Renal cortical epithelial cell (primary cell): ENCODE data around the gene NPIPA5. TPM values are rescaled to one million over a fixed set of nuclear protein-coding genes. Genes with fewer than 3 reads are reported as not detected.
"Not testable (repeated sequence)": the region's sequence is repeated elsewhere in the genome, so short reads cannot be mapped to it uniquely, and the experiment has no call there.

ENCODE experiments used
- DNase-seq: peaks from one replicate; pipeline ENCODE4 v3.0.0-alpha.2; 2011; ENCODE audit warnings: low read depth
- total RNA-seq: library from RNA; depleted of rRNA; stranded (reverse); fragments of >200 nt; gene quantifications from 2 replicates; pipeline ENCODE4 v1.2.3, GENCODE V29; 2014

Gene NPIPA5
- total RNA-seq, 1 donor from 2014 or later, result 2.8 TPM

- not testable (repeated sequence) for DNase-seq
These were observed 14.9 kb upstream of the NPIPA5 start for GRCh38 chr16:15393025-15393424.

DNA sequence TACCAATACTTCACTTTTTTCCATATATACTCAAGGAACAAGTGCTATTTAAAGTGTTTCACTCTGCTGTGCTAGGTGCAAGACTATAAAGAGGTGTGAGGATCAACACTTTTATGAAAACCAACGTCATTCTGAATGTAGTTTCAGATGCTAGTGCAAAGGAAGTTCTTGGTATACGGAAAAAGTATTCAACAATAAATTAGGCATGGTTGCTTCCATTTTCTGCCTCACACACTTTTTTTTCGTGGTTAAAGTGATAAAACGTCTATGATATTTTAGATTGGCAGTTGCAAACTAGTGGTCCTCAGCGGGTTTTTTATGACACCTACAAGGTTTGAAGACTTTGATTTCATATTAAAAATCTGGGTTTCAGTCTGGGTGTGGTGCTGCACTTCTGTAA lies 11.8 kb upstream of the NPIPA5 start:
- DNase-seq, result not testable (repeated sequence)

GRCh38 chr16:15388060-15388459 lies 10.0 kb upstream of the NPIPA5 start:
- not testable (repeated sequence) for DNase-seq

DNA sequence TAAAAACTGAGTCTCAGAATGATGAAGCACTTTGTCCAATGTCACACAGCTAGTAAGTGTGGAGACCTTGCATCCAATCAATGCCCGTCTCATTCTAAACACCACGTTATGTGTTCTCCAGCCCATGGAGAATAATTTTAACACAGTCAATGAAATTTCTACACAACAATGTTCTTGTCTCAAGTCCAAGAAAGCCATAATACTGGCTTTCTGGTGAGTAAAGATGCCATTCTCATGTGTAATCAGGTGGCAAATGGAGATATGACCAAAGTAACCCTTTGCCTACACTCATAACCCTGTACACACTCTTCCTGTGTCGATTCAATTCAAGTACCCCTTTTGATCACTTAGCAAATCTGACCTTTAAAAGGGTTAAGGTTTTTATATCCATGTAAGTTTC lies 4.7 kb upstream of the NPIPA5 start:
- peak; percentile 62 for DNase-seq

DNA sequence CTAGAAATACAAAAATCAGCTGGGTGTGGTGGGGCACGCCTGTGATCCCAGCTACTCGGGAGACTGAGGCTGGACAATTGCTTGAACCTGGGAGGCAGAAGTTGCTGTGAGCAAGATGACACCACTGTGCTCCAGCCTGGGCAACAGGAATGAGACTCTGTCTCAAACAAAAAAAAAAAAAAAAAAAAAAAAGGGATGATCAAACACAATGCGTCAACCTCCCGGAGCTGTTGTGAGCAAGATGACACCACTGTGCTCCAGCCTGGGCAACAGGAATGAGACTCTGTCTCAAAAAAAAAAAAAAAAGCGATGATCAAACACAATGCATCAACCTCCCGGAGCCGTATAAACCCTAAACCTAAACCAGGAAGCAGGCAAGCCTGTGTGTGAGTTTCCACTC lies 20.6 kb downstream of the NPIPA5 start:
- not testable (repeated sequence) for DNase-seq

DNA sequence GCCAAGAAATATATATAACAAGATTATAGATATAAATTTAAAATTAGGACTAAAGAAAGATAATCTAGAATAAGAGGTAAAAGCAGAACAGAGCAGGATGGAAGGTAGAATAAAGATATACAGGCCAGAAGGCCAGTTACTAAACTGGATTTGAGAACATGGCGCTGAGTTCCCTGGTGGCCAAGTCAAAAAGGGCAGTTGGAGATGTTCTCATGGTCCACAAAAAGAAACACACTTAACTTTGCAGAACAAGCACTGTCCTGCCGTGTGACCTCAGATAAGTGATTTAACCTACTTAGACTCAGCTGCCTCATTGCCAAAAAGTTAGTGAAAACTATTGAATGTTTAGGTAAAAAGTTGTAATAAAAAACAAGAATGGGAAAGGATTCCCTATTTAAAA lies 23.2 kb downstream of the NPIPA5 start:
- DNase-seq, result not testable (repeated sequence)

DNA sequence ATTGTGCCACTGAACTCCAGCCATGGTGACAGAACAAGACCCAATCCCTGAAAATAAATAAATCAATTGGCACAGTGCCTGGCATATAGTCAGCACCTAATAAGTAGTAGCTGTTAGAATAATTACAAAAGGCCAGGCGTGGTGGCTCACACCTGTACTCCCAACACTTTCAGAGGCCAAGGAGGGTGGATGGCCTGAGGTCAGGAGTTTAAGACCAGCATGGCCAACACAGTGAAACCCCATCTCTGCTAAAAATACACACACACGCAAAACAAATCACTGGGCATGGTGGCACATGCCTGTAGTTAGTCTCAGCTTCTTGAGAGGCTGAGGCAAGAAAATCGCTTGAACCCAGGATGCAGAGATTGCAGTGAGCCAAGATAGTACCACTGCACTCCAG lies 25.2 kb downstream of the NPIPA5 start:
- not testable (repeated sequence) for DNase-seq

- not testable (repeated sequence) for DNase-seq
These were observed 26.3 kb downstream of the NPIPA5 start for GRCh38 chr16:15351745-15352144.

DNA sequence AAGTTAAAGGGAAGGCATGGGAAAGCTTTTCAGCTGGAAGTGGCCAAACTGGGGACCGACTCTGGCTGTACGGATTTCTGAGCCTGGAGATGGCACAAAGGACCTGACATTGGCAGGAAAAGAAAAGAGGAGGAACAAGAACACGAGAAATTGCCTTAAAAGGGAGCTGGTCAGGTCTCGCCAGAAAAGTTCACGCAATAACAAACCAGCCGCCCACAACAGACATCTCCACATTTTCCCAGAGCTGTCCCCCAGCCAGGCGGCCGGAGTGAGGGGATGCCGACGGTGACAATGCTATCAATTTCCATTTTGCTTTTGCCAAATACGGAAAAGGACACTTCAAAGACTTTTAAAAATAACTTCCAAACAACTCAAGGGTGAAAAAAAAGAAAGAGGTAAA lies 26.8 kb downstream of the NPIPA5 start:
- not testable (repeated sequence) for DNase-seq

GRCh38 chr16:15348721-15349120 lies 29.4 kb downstream of the NPIPA5 start:
- DNase-seq, result not testable (repeated sequence)

DNA sequence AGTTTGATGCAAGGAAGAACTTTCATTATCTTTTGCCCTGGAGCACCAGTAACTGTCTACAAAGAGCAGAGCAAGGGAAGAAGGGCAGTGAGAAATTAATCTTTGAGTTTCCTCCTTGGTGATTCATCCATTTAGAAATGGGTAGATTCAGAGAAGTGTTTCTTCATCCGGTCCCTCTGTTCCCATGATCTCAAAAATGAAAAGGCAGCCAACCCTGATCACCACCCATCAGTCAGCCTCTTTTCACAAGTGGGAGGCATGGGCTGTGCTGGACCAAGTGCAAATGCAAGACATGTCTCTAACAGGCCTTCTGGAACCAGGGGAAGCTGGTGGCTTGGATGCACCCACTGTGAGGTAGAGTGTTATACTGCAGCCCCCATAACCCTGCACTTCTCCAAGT lies 35.8 kb downstream of the NPIPA5 start:
- not testable (repeated sequence) for DNase-seq

DNA sequence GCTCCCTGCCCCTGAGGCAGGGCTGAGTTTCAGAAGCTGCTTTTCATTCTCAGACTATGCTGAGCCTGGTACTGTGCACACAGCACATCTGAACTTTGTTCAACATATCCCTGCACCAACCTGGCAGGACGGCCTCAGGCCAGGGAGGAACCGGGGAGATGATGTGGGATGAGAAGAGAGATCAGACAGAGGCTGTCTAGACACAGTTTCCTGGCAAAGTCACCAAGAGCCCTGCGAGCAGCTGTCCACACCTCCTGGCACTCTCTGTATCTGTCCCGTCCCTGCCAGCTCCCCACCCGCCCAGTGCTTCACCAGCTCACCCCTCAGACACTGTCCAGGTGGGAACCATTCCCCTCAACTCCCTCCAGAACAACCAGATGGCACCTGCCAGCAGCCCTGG lies 39.1 kb downstream of the NPIPA5 start:
- DNase-seq, result not testable (repeated sequence)

- not testable (repeated sequence) for DNase-seq
These were observed 40.0 kb downstream of the NPIPA5 start for GRCh38 chr16:15337974-15338605.

- DNase-seq, result not testable (repeated sequence)
These were observed 42.5 kb downstream of the NPIPA5 start for GRCh38 chr16:15335609-15336008.

GRCh38 chr16:15333969-15334368 lies 44.1 kb downstream of the NPIPA5 start:
- not testable (repeated sequence) for DNase-seq

DNA sequence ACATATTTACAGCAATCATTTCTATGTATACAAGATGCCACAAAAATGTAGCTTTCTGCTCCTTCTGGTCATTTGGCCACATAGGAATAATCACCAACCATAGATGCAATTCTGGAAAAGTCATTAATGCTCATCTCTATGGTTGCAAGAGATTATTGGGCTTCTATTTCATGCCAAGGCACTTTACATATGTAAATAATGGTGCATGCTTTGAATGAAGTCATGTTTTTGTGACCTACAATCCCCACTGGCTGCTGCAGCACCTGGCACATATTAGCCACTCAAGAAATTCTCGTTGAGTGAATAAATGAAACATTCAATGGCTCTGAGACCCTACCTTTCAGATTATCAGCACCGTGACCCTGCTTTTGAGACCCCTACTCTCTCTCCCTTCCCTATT lies 47.1 kb downstream of the NPIPA5 start:
- not testable (repeated sequence) for DNase-seq

DNA sequence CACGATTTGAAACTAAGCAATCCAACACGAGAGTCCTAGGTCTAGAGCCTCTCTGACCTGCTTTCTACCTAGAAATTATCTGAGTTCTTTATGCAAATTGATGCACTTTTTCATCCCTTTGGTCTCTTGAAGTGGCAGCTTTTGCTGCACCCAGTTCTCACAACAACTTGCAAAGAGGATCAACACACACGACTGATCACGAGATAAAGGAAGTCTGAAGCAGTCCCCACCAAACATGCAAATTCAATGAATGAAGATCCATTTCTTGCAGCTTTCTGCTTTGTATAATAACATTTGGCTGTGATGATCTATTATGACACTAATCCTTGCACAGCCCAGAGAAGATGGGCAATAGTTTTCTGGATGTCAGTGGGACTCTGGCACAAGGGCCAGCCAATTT lies 53.1 kb downstream of the NPIPA5 start:
- DNase-seq, result not testable (repeated sequence)

DNA sequence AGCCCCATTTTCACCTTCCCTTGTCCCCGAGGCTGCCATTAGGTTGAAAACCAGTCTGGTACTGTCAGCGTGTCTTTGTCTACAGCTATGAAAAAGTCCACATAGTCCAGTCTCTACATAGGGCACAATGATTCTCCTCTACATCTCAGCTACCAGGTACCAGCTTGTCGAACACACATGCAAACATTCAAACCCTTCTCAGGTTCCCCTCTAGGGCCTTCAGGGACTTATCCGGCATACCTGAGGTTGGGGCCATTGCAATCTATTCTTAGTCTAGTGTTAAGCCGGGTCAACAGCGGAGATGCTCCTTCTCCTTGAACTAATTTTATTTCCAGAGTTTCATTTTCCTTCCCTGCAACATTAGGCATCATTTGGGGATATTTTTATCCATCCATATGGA lies 54.7 kb downstream of the NPIPA5 start:
- not testable (repeated sequence) for DNase-seq

- DNase-seq, result not testable (repeated sequence)
These were observed 56.9 kb downstream of the NPIPA5 start for GRCh38 chr16:15321221-15321620.

GRCh38 chr16:15314562-15314961 lies 63.5 kb downstream of the NPIPA5 start:
- not testable (repeated sequence) for DNase-seq
